H1 (cell line): Measurements from ENCODE around the gene HMCN1.

Experiments used
- JUND ChIP-seq: IDR thresholded peaks from 2 replicates; pipeline ENCODE4 v1.6.1; 2011; ENCODE audit warnings: mild to moderate bottlenecking, improper control_type of control experiment, low read length
- POLR2A ChIP-seq, 2 experiments: IDR thresholded peaks; 1 replicate in 1 of 2; 2 replicates in 1 of 2; pipeline ENCODE4 v1.6.1; 2011; ENCODE audit warnings: low read depth in 2 of 2, low read length in 2 of 2, mild to moderate bottlenecking in 2 of 2; ENCODE audit errors: control extremely low read depth in 1 of 2
- RFX5 ChIP-seq: IDR thresholded peaks from 2 replicates; pipeline ENCODE4 v1.6.1; 2011; ENCODE audit warnings: low read depth, low read length, improper control_type of control experiment, borderline replicate concordance
- SAP30 ChIP-seq: fragments of 300-600 bp; sonication (generic); IDR thresholded peaks from 2 replicates; pipeline ENCODE4 v1.7.1; 2012; ENCODE audit warnings: low read length, moderate library complexity, mild to moderate bottlenecking, inconsistent platforms; ENCODE audit not compliant: insufficient read depth, insufficient replicate concordance
- TAF1 ChIP-seq: IDR thresholded peaks from 2 replicates; pipeline ENCODE4 v1.6.1; 2011; ENCODE audit warnings: mild to moderate bottlenecking, low read depth, low read length
- TF ChIP-seq, protein P1 (sequence below), 3 experiments: IDR thresholded peaks; 1 replicate in 2 of 3; 2 replicates in 1 of 3; pipeline versions ENCODE4 v1.5.1 to v1.6.1; 2011; ENCODE audit warnings: low read length in 3 of 3, mild to moderate bottlenecking in 3 of 3, inconsistent platforms in 2 of 3, low read depth in 1 of 3, moderate library complexity in 1 of 3; ENCODE audit not compliant: insufficient read depth in 1 of 3; ENCODE audit errors: control extremely low read depth in 1 of 3

DNA sequence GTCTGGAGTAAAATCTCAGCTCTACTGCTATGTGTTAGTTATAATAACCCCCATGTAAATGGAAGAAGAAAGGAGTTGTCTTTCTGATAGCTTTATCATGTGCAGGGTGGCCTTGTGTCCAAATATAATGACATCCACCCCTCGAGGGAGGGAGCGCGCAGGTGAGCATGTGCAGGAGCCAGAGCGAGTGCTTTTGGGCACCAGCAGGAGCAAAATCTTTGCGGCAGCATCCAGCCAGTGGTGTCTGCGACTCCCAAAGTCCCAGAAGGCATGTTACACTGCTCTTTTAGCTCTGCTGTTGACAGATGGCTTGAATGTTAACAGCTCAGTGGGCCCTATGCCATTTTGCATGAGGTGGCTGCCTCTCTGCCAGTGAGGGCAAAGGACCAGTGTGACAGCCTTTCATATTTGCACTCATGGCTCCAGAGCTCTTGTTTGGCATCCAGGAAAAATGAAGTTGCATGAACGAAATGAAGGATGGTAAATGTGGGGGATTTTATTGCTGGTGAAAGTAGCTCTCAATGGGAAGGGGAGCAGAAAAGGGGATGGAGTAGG, 146.7 kb downstream of the HMCN1 start:
- TF ChIP-seq POLR2A (IDR thresholded peaks at IDR 0.05; ENCODE audit: control extremely low read depth in 1 of 2, low read depth in 2 of 2, low read length in 2 of 2), result no peak
- TF ChIP-seq, protein P1, sequence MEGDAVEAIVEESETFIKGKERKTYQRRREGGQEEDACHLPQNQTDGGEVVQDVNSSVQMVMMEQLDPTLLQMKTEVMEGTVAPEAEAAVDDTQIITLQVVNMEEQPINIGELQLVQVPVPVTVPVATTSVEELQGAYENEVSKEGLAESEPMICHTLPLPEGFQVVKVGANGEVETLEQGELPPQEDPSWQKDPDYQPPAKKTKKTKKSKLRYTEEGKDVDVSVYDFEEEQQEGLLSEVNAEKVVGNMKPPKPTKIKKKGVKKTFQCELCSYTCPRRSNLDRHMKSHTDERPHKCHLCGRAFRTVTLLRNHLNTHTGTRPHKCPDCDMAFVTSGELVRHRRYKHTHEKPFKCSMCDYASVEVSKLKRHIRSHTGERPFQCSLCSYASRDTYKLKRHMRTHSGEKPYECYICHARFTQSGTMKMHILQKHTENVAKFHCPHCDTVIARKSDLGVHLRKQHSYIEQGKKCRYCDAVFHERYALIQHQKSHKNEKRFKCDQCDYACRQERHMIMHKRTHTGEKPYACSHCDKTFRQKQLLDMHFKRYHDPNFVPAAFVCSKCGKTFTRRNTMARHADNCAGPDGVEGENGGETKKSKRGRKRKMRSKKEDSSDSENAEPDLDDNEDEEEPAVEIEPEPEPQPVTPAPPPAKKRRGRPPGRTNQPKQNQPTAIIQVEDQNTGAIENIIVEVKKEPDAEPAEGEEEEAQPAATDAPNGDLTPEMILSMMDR (IDR thresholded peaks at IDR 0.05; ENCODE audit: control extremely low read depth in 1 of 3, insufficient read depth in 1 of 3, low read depth in 1 of 3, low read length in 3 of 3), result no peak
- TF ChIP-seq SAP30, result no peak
- TF ChIP-seq RFX5, result no peak
- TF ChIP-seq JUND, result no peak
- no peak for TF ChIP-seq TAF1
